ENCODE measurements around the gene ATRN.
"Not testable (repeated sequence)": the region's sequence is repeated elsewhere in the genome, so short reads cannot be mapped to it uniquely, and the experiment has no call there.

- TF ChIP-seq SMC3 (conservative IDR thresholded peaks at IDR 0.05; ENCODE audit: poor library complexity); POLR2AphosphoS5 (IDR thresholded peaks at IDR 0.05); EZH2 (IDR thresholded peaks at IDR 0.05; ENCODE audit: borderline replicate concordance, insufficient read depth, low read length, poor library complexity, severe bottlenecking); CTCF (IDR thresholded peaks at IDR 0.05; ENCODE audit: poor library complexity, severe bottlenecking); MXI1 (conservative IDR thresholded peaks at IDR 0.05; ENCODE audit: poor library complexity, severe bottlenecking); EP300 (conservative IDR thresholded peaks at IDR 0.05; ENCODE audit: poor library complexity, severe bottlenecking); RAD21 (conservative IDR thresholded peaks at IDR 0.05): not testable (repeated sequence)
These were observed 53.9 kb downstream of the ATRN start for GRCh38 chr20:3524696-3525095.
